ENCODE measurements around the gene CHL1.

The CHL1 gene

DNA sequence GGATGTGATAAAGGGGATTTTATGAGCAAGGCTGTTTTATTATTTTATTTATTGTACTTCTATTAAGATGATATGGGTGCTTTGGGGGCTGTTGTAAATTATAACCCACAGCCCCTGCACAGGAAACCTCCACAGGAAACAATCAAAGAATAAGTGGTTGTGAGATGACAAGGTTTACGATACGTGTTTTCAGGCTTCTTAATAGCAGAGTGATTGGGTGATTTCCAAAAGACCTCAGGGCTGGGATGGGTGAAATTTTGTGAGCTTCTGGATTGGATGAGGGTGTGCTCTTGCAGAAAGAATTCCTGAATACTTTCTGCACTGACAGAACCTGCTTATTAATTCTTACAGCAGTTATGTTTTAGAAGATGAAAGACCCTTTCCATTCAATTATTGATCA, 21.4 kb downstream of the CHL1 start:
- DNase-seq (ENCODE audit: low read depth in 1 of 2, low spot score in 1 of 2): no peak

DNA sequence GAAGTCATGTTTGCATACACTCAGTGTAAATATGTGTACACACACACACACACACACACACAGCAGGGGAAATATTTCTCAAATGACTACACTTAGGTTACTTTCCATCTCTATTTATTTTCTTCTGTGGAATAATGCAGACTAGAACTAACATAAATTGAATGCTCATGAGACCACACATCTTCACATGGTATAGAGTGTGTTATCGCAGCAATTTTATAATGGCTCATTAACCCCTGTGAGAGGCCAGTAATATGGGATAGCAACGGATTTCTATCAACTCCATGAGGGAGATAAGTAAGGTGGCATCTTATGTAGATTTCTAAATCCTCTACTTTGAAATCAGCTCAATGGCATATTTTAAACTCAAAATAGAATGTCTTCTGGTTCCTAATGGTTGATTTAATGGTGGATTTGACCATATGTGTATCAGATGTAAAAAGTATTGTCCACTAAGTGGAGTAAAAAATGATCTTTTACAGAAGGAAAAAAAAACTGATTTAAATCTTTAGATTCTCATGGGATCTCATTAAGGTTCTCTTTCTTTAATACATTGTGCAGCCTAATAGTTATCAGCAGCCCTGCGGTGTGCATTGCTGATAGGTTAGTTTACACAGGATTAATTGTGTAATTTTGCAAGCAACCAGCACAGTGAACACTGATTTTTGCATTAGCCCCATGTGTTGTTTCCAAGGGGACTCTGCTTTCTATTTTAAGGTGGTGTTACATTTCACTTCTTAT, 32.0 kb downstream of the CHL1 start:
- DNase-seq (ENCODE audit: low read depth in 1 of 2, low spot score in 1 of 2): no peak

DNA sequence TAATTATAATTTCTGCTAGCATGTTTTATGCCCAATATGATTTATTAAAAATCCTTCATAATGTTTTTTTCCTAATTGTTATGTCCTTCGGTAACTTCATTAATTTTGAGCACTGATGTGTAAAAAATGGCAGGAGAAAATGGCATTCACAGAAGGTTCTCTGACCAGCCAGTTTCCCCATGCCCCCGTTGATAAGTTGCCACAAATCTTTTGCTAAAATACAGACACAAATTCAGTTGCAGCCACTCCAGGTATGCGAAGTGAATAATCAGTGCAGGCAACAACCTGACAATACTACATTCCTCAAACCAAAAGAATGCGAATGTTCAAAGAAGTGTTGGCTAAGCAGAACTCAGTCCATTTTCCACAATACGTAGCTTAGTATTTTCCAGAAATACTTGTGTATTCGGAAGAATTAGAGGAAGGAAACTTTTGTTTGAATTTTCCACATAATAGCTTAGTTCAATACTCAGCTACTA, 32.7 kb downstream of the CHL1 start:
- DNase-seq (ENCODE audit: low read depth in 1 of 2, low spot score in 1 of 2): no peak

DNA sequence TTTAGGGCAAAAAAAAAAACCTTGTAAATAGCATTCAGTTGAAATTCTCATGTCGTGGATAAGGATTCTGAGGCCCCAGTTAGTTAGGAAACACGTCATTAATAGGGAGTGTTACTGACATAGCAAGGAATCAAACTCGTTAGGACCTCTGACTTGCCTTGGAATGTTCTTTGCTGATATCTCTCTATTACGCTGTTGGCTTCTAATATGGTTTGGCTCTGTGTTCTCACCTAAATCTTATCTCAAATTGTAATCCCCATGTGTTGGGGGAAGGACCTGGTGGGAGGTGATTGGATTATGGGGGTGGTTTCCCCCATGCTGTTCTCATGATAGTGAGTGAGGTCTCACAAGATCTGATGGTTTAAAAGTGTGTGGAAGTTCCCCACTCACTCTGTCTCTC, 40.3 kb downstream of the CHL1 start:
- no peak for DNase-seq (ENCODE audit: low read depth in 1 of 2, low spot score in 1 of 2)

DNA sequence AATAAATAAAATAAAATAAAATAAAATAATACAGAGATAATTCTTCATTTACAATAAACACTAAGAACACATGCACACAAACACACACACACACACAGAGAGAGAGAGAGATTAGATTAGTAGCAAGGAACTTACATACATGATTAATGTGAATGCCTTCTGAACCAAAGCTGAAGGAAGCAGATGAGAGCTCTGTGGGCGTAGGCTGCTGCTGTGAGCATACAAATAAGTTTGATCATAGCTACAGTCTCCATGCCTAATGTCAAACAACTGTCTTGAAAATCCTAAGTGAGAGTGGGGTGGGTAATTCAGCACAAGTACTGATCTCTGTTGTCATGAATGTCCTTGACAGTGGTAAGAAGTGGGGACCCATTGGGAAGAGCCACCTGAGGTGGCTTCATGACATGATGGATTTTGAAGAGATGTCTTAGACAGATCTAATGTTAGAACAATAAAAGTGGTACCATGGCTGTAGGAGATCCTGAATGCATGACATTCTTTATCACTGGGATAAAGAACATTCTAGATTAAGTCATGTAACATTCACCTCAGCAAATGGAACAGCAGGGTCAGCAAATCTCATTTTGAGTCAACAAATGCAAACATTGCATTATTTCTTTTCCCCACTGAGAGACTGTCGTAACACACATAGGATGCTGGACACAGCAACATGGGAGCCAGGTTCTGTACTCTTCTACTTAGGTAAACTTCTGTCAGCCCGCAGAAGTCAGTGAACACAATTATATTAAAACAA, 46.2 kb downstream of the CHL1 start:
- DNase-seq (ENCODE audit: low read depth in 1 of 2, low spot score in 1 of 2): no peak

DNA sequence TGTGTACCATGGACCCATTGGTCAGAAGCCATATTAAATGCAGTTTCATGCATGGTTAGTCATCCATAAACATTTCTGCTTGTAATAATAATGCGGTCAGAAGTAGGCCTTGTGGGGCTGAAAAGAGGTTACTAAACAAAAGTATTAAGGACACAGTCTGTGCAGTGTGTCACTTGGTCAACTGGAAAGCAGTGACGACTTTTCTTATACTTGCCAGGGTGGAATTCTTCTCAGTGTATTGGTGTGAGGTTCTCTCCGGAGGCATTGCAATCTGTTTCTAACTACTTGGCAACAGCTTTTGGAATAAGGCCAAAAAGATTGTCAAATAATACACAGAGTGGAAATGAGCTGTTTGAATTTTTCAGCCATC, 46.8 kb downstream of the CHL1 start:
- no peak for DNase-seq (ENCODE audit: low read depth in 1 of 2, low spot score in 1 of 2)

DNA sequence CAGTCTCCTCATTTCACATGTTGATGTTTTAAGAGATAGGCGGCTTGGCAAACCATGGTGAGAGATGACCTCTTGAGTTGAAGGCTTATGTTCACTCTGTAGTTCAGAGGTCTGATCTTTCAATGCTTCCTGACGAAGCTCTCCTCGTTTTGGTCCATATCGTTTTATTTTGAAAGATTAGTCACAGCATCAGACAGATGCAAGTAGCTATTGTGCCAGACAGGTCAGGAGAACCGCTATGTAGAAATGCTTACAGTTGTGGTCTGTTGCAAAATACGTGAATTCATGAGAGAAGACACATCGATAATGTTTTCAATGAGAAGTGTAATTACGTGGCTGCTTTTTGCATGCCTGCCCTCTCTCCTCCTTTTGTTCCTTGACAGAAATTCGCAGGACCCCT, 47.5 kb downstream of the CHL1 start:
- no peak for DNase-seq (ENCODE audit: low read depth in 1 of 2, low spot score in 1 of 2)

DNA sequence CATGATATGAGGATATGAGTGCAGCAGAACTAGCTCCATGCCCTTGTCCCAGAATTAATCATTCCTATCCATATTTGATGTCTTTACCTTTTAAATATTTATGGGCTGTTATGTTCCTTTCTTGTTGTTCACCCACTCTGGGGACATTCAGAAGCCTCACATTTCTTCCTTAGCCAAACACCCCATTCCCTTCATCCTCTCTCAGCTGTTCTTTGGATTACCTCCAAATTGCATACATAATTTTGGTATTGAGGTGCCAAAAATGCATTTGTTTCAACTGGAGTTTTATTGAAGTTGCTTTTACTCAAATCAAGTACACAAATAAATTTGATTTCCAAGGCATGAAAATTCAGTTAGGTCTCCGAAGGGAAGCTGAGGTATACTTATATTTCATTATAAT, 51.4 kb downstream of the CHL1 start:
- no peak for DNase-seq (ENCODE audit: low read depth in 1 of 2, low spot score in 1 of 2)

DNA sequence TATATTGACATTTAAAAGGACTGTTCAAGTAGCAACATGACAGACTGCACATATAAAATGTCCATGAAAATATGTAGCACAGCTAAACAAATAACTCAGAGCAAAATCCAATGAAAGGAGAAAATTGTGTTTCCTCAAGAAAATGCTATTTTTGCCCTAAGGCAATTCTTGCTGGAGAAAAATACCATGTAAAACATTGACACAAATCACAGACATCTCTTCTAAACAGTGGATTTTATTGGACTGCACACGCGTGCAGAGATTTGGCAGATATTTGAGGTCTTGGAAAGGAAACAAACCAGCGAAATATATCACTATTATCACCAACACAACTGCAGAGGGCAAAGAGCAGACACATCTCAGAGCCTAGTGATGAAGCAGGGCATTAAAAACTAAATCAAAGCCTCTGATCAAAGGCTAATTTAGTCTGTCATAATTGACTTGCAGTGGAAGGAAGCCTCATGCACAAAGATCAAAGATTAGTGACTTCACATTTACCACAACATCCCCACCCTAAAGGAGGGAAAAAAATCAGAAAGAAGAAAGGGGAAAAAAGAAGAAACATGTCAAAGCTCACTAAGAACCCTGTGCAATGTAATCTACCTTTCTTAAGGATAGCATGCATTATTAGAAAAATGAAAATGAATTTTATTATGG, 52.4 kb downstream of the CHL1 start:
- DNase-seq (ENCODE audit: low read depth in 1 of 2, low spot score in 1 of 2): no peak

DNA sequence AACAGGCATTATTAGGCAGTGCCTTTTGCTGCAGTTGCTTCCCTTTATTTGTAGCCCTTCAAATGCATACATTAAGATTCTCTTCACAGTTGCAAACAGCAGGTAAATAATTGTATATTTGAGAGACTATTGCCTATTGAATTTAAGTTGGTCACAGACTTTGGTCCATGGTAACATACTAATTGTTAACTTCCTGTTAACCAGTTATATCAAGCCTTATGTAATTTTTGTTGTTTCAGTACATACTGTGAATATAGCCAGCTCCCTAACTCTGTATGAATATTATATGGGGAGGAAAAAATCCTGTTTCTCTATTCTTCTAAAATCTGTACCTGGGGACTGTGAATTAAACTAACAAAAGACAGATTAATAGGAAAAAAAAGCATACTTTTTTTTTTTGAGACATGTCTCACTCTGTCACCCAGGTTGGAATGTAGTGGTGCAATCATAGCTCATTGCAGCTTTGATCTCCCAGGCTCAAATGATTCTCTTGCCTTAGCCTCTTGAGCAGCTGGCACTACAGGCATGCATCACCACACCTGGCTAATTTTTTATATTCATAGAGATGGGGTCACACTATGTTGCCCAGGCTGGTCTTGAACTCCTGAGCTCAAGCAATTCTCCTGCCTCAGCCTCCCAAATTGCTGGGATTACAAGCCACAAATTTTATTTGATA, 53.2 kb downstream of the CHL1 start:
- DNase-seq (ENCODE audit: low read depth in 1 of 2, low spot score in 1 of 2): no peak

DNA sequence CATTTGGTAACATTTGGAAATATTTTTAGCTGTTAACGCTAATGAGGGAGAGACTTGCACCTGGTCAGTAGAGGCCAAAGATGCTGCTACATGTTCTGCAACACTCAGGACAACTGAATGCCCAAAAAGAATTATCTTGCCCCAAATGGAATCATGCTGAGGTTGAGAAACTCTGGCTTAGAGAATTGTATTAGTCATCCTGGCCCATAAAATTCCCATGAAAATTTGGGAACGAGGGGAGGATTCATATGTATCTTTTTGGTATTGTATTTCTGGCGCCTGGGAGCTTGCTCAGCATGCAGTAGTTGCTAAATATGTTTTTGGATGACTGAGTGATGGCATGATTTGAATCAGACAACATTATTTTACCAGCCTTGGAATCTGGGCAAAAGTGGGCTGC, 59.9 kb downstream of the CHL1 start:
- no peak for DNase-seq (ENCODE audit: low read depth in 1 of 2, low spot score in 1 of 2)

DNA sequence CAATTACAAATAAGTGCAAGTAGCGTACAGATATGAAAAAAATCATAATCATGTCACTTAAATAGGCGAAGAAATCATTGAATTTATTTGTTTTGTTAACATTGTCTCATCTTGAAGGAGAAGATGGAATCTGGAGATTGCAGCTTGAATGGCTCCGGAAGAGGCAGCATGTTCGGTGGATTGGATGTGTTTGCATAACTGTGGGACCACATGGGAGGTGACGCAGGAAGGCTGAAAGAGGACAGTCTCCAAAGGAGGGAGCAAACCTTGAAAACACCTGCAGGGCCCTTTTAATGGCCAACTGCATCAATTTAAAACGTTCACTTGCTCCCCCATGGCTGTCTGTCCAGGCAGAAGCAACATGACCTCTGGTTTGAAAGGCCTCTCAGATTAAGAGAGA, 61.3 kb downstream of the CHL1 start:
- no peak for DNase-seq (ENCODE audit: low read depth in 1 of 2, low spot score in 1 of 2)

DNA sequence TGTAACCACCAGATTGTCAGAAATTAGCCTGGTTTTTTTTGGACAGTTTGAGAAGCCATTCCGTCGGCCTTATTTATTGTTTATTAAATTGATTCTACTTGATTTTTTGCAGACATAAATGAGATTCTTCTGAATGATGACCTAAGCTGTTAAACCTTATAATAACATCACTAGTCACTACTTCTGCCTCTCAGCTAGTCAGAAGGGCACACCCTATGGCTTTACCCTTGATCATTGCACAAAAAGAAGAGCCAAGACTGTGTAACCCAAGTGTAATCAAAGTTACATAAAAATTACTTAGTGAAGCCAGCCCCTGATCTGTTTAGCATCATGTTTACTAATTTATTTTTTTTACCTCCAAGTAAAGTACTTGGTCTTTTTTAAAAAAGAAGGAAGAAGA, 64.3 kb downstream of the CHL1 start:
- DNase-seq (ENCODE audit: low read depth in 1 of 2, low spot score in 1 of 2): no peak

DNA sequence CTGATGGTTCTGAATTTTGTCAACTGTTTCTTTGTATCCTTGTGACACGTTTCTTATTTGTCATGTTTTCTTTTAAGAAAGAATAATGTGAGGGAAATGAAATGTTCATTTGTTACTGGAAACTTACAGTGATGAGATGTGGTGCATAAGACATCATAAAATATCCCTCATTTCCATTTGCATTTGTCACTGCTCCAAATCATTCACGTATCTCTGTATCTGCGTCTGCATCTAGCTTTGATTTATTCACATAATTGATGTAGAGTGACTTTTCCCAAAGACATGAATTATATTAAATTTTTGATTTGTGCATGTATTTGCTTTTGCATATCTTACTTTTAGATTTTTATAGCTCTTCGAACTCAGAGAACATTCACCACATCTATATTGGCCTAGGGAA, 66.8 kb downstream of the CHL1 start:
- no peak for DNase-seq (ENCODE audit: low read depth in 1 of 2, low spot score in 1 of 2)

DNA sequence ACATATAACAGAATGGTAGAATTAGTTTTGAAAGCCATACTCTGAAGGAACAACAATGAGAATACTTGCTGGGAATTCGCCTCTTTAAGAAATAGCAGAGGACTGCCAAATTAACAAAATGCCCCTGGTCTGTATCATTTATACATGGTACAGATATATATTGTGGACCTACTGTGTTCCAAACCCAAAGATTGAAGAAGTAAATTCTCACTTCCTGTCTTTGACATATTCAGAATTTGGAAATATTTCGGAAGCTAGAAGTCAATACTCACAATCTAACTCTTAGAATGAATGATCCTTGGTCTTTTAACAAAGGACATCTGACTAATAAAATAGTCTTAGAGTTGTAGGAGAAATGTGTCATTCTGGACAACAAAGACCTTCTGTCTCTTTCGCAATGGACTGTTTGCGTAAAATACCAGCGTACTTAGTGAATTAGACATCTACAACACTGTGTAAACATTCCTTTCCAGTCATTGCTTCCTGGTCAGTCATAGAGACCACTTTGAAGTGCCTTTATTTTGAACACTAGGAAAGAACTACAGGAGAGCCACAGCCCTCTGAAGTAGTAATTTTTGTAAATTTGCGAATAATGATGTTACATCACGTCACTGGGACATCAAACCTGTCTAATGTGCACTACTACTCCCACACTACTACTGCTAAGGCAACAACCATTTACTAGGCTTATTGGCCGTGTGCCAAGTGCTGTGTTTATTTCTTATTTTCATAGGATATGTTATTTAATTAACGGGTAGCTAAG, 68.0 kb downstream of the CHL1 start:
- DNase-seq (ENCODE audit: low read depth in 1 of 2, low spot score in 1 of 2): no peak

DNA sequence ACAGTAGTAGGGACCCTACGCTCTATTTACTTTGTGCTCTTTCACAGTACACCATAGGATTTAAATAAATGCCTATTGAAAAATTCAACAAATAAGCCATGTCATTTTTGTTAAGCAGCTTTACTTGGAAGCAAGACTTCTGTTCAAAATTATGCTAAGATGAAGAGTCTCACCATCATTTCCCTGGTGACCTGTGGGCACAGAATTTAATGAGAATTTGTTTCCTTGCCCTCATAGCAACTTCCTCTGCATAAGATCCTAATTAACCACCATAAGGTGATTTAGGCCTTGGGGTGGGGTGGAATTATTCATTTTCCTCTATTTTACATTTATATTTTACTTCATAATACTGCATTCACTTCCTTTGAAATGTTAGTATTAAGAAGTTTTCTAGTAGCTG, 70.5 kb downstream of the CHL1 start:
- DNase-seq (ENCODE audit: low read depth in 1 of 2, low spot score in 1 of 2): no peak

DNA sequence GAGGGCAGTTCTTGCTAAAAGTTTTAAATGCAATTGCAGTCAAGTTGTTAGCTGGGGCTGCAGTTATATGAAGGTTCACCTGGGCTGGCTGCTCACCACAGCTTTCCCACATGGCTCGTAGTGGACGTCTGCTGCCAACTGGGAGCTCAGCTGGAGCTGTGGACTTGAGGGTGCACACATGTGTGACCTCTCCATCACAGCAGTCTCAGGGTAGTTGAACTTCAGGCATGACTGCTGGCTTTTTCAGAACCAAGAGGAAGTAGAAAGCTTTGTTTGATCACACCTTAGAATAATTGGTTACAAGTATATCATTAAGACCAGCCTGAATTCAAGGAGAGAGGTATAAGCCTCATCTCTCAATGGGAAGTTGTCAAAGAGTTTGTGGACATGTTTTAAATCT, 74.1 kb downstream of the CHL1 start:
- DNase-seq (ENCODE audit: low read depth in 1 of 2, low spot score in 1 of 2): no peak

DNA sequence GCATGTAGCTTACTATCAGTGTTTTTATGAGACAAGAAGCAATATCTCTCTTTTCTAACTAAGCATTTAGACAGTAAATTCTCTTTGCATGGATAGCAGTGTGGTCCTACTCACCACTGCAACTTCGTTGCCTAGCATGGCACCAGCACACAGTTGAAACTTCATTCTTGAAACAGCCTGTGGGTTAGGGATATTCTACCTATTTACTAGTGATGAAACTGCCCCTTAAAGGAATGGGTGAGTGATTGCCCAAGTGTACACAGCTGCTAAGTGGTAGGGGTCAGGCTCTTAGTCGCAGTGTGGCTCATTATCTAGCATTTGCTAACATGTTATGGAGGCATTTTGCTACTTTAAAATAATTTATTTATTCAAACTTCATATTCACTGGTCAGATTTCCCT, 78.4 kb downstream of the CHL1 start:
- DNase-seq (ENCODE audit: low read depth in 1 of 2, low spot score in 1 of 2): no peak

DNA sequence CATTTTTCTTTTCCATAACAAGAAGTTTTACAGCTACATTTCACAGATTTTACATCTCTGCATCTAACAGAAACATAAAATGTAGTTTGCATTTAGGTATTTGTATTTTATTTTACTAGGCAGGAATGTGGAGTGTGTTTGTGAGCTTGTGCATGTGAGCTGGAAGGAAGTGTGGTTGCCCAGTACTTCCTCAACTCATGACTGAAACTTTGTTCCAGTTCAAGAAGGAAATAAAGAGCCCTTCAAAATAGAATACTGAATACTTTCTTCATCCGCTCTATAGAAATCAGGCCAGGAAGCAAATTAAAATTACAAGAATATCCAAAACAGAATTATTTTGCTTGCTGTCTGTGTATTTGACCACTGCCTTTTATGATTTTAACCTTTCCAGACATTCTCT, 81.3 kb downstream of the CHL1 start:
- DNase-seq (ENCODE audit: low read depth in 1 of 2, low spot score in 1 of 2): no peak

DNA sequence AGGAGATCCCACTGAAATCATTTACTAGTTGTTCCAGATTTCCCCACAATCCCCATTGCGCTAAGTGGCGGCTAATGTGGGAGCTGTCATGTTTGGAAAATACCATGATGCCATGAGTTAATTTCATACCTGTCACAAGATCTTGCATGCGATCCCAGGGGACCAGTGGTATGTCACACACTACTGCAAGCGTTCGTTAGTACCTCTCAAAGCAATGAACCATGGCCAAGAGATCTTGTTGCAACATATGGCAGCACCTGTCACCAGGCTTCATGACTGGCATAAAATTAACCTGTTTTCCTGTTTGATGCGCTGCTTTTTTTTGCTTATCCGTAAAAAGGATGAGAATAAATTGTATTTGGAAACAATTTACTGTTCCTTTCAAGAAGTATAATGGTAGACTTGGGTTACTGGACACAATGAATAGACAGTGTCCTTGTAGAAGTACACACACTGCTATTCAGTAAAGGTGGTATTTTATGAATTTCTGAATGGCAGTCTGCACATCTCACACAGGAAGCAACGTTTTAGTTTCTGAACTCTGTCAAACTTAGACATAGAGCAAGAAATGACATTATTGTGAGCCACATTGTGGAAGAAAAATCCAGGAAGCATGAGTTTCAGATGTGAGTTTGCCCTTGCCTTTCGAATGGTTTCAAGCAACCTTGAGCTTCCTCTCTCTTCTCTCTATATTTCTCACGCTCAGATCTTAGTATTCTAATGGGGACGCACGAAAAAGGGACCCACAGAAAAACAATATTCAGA, 81.9 kb downstream of the CHL1 start:
- no peak for DNase-seq (ENCODE audit: low read depth in 1 of 2, low spot score in 1 of 2)
